SU-DHL-6 (cell line): ENCODE results near the gene AGPS.

Experiments
- H2AFZ ChIP-seq: fragments of 200-600 bp; sonication (generic); 2 replicates; pipeline ENCODE4 v1.6.1; 2014; ENCODE audit warnings: low read depth, mild to moderate bottlenecking, moderate library complexity, mixed read lengths, antibody characterized with exemption, low read length; ENCODE audit not compliant: severe bottlenecking
- H3F3A ChIP-seq: fragments of 200-600 bp; shearing (Covaris generic); 2 replicates; pipeline ENCODE4 v1.6.0; 2016; ENCODE audit warnings: antibody characterized with exemption, mild to moderate bottlenecking; ENCODE audit not compliant: insufficient read depth
- H3K27ac ChIP-seq: fragments of 200-600 bp; sonication (generic); 2 replicates; pipeline ENCODE4 v1.5.1; 2016; ENCODE audit warnings: low read depth, mild to moderate bottlenecking, low read length, moderate library complexity, mixed read lengths
- H3K27me3 ChIP-seq: fragments of 200-600 bp; sonication (generic), shearing (Covaris generic); 2 replicates; pipeline ENCODE4 v1.6.0; 2014; ENCODE audit warnings: mild to moderate bottlenecking, low read length
- H3K36me3 ChIP-seq: fragments of 200-600 bp; sonication (generic); 2 replicates; pipeline ENCODE4 v1.6.1; 2014; ENCODE audit warnings: mild to moderate bottlenecking, low read length, mixed read lengths
- H3K4me2 ChIP-seq: fragments of 300-600, 200-600 bp; shearing (Covaris generic), sonication (generic); 2 replicates; pipeline ENCODE4 v1.6.0; 2014; ENCODE audit warnings: low read length, low read depth, mild to moderate bottlenecking; ENCODE audit not compliant: poor library complexity, severe bottlenecking
- H3K4me3 ChIP-seq: fragments of 200-600 bp; sonication (generic); 2 replicates; pipeline ENCODE4 v1.5.1; 2014; ENCODE audit warnings: antibody characterized with exemption, low read length, mild to moderate bottlenecking, mixed read lengths; ENCODE audit not compliant: insufficient read depth, poor library complexity, severe bottlenecking
- H3K79me2 ChIP-seq: fragments of 200-600 bp; sonication (generic); 2 replicates; pipeline ENCODE4 v1.6.1; 2014; ENCODE audit warnings: mild to moderate bottlenecking, low read length, moderate library complexity; ENCODE audit not compliant: insufficient read depth
- H3K9ac ChIP-seq: fragments of 200-600 bp; sonication (generic); 2 replicates; pipeline ENCODE4 v1.7.0; 2014; ENCODE audit warnings: mild to moderate bottlenecking, low read length
- H3K9me2 ChIP-seq: fragments of 200-600 bp; sonication (generic); replicated peaks from 2 replicates; pipeline ENCODE4 v1.6.1; 2014; ENCODE audit warnings: low read length; ENCODE audit not compliant: insufficient read depth
- H3K9me3 ChIP-seq: fragments of 200-600 bp; sonication (generic); 2 replicates; pipeline ENCODE4 v1.6.1; 2014; ENCODE audit warnings: low read length, mixed read lengths; ENCODE audit not compliant: insufficient read depth
- H4K20me1 ChIP-seq: fragments of 200-600 bp; sonication (generic); 2 replicates; pipeline ENCODE4 v1.6.1; 2014; ENCODE audit warnings: low read depth, mild to moderate bottlenecking, antibody characterized with exemption, low read length, moderate library complexity, mixed read lengths
- CTCF ChIP-seq: fragments of 200-600 bp; sonication (generic); IDR thresholded peaks from one replicate; pipeline ENCODE4 v1.5.1; 2017; ENCODE audit warnings: antibody characterized with exemption, mild to moderate bottlenecking, low read length, moderate library complexity; ENCODE audit not compliant: insufficient read depth, poor library complexity, severe bottlenecking
- EZH2phosphoT487 ChIP-seq: fragments of 200-600 bp; sonication (generic), shearing (Covaris generic); conservative IDR thresholded peaks from 2 replicates; pipeline ENCODE4 v1.6.1; 2018; ENCODE audit warnings: mild to moderate bottlenecking, antibody characterized with exemption, low read length, moderate library complexity, mixed read lengths

Gene AGPS

GRCh38 chr2:177530561-177530960 is 138.0 kb downstream of the AGPS start:
- H3K4me3 ChIP-seq: no peak overlapping the region
- no peak overlapping the region for H3K27ac ChIP-seq
- no peaks in the 10 kb centered on the region for H3K9me2 ChIP-seq
- TF ChIP-seq CTCF: no peak
- TF ChIP-seq EZH2phosphoT487: no peak
- no peaks in the 10 kb centered on the region for H3K79me2 ChIP-seq
- no peaks in the 10 kb centered on the region for H3F3A ChIP-seq
- no peak overlapping the region for H2AFZ ChIP-seq
- no peaks in the 10 kb centered on the region for H3K9me3 ChIP-seq
- H3K9ac ChIP-seq: no peak overlapping the region
- no peaks in the 10 kb centered on the region for H3K36me3 ChIP-seq
- H3K27me3 ChIP-seq: no peaks in the 10 kb centered on the region
- H4K20me1 ChIP-seq: no peaks in the 10 kb centered on the region
- no peak overlapping the region for H3K4me2 ChIP-seq

DNA sequence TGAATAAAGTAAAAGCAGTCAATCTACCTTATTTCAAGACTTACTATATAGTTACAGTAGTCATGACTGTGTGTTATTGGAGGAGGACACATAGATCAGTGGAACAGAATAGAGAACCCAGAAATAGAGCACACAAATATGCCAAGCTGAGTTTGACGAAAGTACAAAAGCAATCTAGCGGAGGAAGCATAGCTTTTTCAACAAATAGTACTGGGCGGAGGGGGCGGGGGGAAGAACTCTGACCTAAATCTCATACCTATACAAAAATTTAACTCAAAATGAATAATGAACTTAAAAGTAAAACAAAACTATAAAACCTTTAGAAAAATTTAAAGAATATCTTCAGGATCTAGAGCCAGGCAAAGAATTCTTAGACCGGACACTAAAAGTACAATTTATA is 139.1 kb downstream of the AGPS start:
- no peak overlapping the region for H2AFZ ChIP-seq
- no peak for TF ChIP-seq CTCF
- TF ChIP-seq EZH2phosphoT487: no peak
- H4K20me1 ChIP-seq: no peaks in the 10 kb centered on the region
- no peaks in the 10 kb centered on the region for H3F3A ChIP-seq
- no peak overlapping the region for H3K9ac ChIP-seq
- H3K4me3 ChIP-seq: no peak overlapping the region
- no peak overlapping the region for H3K27ac ChIP-seq
- no peaks in the 10 kb centered on the region for H3K36me3 ChIP-seq
- no peaks in the 10 kb centered on the region for H3K9me2 ChIP-seq
- H3K27me3 ChIP-seq: no peaks in the 10 kb centered on the region
- no peaks in the 10 kb centered on the region for H3K79me2 ChIP-seq
- no peaks in the 10 kb centered on the region for H3K9me3 ChIP-seq
- H3K4me2 ChIP-seq: no peak overlapping the region

GRCh38 chr2:177532567-177532966 is 140.0 kb downstream of the AGPS start:
- no peak overlapping the region for H3K9ac ChIP-seq
- H3K4me2 ChIP-seq: no peak overlapping the region
- no peaks in the 10 kb centered on the region for H3K9me3 ChIP-seq
- H2AFZ ChIP-seq: no peak overlapping the region
- TF ChIP-seq EZH2phosphoT487 (no peak), CTCF (no peak)
- no peaks in the 10 kb centered on the region for H3F3A ChIP-seq
- no peaks in the 10 kb centered on the region for H3K9me2 ChIP-seq
- H4K20me1 ChIP-seq: no peaks in the 10 kb centered on the region
- H3K4me3 ChIP-seq: no peak overlapping the region
- no peaks in the 10 kb centered on the region for H3K79me2 ChIP-seq
- H3K27ac ChIP-seq: no peak overlapping the region
- no peaks in the 10 kb centered on the region for H3K36me3 ChIP-seq
- H3K27me3 ChIP-seq: no peaks in the 10 kb centered on the region

DNA sequence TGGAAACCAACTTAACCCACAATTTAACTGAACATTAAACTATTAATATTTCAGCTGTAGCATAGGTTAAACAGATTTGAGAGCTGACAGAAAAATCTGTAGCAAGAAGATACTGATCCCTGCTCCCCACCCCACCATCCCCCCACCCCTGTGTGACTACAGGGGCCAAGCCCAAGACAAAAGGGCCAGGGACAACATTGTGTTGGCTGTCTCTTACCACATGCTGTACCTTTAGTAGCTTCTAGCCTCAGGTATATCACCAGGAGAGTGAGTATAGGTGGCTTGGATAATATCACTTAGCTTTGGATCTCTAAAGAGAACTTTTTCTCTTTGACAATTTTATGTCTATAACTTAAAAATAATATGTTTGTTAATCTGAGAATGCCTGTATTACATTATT is 140.7 kb downstream of the AGPS start:
- Histone ChIP-seq H2AFZ (no peak overlapping the region), H3K4me2 (no peak overlapping the region), H3K36me3 (no peaks in the 10 kb centered on the region), H4K20me1 (no peaks in the 10 kb centered on the region), H3K79me2 (no peaks in the 10 kb centered on the region), H3K9ac (no peak overlapping the region), H3K27me3 (no peaks in the 10 kb centered on the region), H3F3A (no peaks in the 10 kb centered on the region), H3K9me2 (no peaks in the 10 kb centered on the region), H3K27ac (no peak overlapping the region), H3K9me3 (no peaks in the 10 kb centered on the region), H3K4me3 (no peak overlapping the region)
- TF ChIP-seq EZH2phosphoT487 (no peak), CTCF (no peak)
